GM21619 (cell line): ENCODE results near the gene EIF5.

Experiments
- ATAC-seq: cut with Tn5 transposase; IDR thresholded peaks from one replicate; pipeline ENCODE4 v1.9.1; 2021; ENCODE audit not compliant: unreplicated experiment

Gene EIF5

DNA sequence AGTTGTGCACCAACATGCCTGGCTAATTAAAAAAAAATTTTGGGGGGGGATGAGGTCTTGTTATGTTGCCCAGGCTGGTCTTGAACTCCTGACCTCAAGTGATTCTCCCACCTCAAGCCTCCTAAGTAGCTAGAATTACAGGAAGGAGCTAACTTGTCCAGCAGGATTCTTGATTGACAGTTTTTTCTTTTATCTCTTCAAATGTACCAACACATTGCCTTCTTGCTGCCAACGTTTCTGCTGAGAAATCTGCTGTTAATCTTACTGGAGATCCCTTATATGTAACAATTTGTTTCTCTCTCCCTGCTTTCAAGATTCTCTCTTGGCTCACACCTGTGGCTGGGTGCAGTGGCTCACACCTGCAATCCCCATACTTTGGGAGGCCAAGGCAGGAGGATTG lies 28.7 kb downstream of the EIF5 start:
- no peak for ATAC-seq

DNA sequence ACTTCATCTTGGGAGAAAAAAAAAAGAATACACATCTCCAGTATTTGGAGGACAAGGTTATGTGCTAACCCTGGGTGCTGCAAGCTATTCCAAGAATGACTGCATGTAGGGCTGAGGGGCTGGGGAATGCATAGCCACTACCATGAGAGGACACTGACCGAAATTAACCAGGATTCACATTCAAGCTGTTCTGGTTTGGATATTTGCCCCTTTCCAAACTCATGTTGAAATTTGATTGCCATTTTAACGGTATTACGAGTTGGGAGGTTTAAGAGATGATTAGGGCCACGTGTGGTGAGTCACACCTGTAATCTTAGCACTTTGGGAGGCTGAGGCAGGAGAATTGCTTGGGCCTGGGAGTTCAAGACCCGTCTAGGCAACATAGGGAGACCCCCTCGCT lies 32.7 kb downstream of the EIF5 start:
- ATAC-seq = no peak

DNA sequence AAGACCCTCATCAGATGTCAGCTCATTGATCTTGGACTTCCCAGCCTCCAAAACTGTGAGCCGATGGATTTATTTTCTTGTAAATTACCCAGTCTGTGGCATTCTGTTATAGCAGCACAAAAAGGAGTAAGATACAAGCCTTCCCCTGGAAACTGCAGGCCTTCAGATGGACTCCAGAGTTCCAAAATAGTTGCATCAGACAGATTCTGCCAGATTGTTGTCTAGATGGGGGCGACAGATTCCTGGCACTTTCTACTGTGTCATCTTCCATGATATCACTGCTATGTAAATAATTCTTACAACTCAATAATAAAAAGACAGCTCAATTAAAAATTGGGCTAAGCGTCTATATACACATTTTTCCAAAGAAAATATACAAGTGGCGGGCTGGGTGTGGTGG lies 34.0 kb downstream of the EIF5 start:
- no peak for ATAC-seq

DNA sequence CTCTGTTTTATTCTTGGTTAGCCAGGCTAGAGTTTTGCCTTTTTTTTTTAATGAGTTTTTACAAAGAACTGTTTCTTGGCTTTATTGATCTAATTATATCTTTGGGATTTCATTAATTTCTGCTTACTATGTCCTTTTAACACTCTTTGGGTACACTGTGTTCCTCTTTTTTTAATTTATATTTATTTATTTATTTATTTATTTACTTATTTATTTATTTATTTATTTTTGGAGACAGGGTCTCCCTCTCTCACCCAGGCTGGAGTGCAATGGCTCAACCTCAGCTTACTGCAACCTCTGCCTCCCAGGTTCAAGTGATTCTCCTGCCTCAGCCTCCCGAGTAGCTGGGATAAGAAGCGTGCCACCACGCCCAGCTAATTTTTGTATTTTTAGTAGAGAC lies 36.0 kb downstream of the EIF5 start:
- ATAC-seq = no peak

DNA sequence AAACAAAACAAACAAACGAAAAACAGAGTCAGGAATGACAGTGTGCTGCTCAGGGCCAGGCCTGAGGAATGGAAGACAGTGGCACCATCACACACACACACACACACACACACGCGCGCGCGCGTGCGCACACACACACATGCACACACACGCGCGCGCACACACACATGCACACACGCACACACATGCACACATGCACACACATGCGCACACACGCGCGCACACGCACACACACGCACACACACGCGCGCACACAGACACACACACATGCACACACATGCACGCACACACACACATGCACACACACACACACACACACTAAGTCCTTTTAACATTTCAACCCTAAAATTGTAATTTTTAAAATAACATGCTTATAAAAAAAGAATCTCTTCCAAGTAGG lies 38.0 kb downstream of the EIF5 start:
- ATAC-seq = no peak

DNA sequence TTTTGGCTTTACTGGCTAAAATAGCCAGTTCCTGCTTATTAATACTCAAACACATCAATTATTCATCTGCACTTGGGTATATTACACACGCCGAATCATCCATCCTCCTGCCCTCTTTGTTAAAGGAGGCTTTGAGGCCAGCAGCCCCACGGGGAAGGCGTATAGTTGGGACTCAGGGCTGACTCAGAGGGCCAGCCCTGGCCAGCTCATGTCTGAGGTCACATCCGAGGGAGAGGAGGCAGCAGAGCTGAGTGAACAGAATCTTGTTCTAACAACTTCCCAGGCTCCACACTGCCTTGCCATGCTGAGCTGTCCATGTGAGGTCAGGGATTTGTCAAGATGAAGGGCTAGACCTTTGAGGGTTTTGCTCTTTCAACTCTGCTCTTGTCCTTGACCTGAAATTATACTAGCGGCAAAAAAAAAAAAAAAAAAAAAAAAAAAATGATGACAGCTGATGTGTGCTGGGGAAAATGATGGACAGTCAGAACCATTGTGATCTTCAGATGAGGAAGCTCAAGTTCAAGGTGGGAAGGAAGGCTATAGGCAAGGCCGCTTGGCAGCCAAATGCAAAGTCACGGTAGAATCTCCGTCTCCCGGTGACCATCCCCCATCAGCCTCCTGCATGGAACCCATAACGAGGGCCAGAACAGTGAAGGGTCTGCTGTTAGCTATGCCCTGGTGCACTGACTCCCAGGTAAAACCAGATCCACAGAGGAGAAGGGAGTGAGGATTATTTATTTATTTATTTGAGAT lies 38.7 kb downstream of the EIF5 start:
- no peak for ATAC-seq

DNA sequence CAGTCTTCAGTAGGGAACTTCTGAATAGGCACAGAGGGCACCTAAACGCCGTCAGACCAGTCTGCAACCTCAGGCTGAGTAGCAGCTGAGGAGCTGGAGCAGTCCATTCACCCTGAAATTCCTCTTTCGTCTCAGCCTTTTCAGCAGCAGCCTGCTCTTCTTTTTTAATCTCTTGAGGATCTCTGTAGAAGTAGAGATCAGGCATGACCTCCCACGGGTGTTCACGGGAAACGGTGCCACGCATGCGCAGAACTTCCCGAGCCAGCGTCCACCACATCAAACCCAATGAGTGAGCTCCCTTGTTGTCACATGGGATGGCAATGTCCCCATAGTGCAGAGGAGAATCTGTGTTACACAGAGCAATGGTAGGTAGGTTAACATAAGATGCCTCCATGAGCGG lies 40.1 kb downstream of the EIF5 start:
- no peak for ATAC-seq

DNA sequence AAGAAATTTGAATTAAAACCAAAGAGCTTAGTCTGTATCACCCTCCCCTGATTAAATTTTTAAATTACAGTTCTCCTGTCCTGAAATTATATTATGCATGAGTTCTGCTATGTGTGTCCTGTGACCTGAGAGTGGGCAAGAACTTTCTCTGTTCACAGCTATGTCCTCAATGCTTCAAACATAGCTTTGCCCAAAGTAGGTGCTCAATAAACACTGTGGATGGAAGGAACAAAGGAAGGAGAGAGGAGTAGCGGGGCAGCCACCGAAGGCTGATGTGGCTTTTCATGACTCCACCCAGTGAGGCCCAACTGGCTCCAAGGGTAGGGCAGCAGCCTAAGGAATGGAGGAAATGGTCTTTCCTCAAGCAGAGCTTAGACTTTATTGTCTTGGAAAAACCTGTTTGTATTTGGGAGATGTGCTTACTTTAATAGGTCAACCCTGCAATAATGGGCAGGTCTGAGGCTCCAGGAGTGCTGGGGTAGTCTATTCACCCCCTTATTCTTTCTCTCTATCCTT lies 43.5 kb downstream of the EIF5 start:
- ATAC-seq = no peak

DNA sequence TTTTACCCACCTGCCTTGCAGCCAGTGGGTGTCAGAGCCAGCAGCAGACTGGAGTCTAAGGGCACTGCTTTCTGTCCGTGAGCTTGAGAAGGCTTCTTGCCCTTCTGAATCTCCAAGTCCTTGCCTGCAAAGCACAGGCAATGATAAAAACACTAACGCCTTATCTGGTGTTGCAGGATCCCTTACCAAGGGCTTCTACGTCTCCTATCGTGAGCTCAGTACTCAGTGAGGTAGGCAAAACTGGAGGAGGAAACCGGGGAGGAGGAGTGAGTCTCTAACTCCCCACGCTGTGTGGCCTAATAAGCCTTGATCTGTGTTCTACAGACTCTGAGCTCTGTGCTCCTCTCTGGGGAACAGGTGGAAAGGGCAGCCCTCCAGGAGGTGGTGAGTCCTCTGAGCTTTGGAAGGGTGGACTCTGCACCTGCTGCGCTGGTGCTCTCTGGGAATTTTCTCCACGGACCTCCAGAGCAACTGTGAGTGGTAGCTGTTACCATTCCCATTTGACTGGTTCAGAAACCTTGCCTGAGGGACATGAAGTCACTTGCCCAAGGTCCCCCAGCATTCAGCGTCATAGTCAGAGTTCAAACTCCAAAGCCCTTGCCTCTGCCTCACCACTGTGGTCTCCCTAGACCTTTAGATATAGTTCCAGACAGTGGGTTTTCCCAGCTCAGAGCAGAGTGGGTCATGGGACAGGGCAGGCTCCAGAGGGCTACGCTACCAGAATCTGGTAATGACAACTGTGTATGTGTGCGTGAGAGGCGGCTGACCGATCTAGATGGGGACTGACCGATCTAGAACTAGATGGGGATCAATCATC lies 44.2 kb downstream of the EIF5 start:
- ATAC-seq = no peak

DNA sequence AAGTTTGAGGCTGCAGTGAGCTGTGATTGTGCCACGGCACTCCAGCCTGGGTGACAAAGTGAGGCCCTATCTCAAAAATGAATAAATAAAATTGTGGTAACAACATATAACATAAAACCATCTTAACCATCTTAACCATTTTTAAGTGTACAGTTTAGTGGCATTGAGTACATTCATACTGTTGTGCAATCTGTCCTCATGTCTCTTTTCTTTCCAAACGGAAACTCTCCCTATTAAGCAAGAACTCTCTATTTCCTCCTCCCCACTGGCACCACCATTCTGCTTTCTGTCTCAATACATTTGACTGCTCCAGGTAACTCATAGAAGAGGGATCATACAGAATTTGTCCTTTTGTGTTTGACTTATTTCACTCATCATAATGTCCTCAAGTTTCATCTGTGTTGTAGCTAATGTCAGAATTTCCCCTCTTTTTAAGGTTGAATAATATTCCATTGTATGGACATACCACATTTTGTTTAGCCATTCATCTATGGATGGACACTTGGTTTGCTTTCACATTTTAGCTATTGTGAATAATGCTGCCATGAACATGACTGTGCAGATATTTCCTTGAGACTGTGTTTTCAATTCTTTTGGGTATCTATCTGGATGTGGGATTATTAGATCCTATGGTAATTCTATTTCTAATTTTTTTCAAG lies 46.8 kb downstream of the EIF5 start:
- no peak for ATAC-seq

DNA sequence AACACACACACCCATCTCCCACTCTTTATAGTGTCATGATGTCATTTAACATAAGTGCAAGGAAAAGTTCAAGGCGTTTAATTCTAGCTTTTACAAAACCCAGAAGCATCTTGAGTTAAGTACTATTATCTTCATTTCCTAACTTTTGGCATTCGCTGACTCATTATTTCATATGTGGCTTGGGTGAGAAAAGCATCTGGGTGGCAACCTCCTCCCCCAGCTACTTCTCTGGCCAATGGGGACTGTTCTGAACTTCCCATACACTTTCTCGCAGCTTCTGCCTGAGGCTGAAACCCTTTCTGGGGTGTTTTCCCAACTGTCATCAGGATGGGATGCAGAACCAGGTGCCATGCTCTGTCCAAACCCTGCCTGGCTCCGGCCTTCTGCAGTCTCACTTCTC lies 48.3 kb downstream of the EIF5 start:
- no peak for ATAC-seq

DNA sequence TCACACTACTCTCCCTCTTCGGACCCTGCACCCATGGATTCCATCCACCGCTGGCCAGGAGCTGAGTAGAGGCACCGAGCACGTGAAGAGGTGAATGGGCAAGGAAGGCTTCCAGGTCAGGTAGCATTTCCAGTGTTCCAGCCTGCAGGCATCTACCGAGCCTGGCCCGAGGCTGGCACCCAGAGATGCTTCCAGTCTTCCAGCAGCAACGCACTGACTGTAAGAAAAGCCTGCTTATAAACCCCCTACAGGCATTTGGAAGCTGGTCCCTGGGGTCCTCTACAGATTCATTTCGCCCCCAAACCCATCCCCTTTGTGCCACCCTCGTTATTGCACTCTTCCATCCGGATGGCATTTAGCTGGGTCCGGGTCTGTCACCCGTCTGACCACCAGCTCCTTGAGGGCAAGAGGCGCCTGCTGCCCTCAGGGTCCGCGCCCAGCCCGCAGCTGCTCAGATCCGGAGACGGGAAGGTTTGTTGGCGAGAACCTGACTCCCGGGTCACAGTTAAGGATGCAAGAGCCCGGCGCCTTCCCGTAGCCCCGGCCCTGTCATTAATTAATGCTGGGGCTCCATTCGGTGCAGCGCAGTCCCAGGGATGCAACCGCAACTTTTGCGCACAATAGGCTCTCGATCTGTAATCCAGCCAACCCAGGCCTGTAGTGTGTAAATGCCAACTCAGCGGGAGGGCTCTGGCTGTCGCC lies 50.6 kb downstream of the EIF5 start:
- peak; percentile 14 for ATAC-seq

DNA sequence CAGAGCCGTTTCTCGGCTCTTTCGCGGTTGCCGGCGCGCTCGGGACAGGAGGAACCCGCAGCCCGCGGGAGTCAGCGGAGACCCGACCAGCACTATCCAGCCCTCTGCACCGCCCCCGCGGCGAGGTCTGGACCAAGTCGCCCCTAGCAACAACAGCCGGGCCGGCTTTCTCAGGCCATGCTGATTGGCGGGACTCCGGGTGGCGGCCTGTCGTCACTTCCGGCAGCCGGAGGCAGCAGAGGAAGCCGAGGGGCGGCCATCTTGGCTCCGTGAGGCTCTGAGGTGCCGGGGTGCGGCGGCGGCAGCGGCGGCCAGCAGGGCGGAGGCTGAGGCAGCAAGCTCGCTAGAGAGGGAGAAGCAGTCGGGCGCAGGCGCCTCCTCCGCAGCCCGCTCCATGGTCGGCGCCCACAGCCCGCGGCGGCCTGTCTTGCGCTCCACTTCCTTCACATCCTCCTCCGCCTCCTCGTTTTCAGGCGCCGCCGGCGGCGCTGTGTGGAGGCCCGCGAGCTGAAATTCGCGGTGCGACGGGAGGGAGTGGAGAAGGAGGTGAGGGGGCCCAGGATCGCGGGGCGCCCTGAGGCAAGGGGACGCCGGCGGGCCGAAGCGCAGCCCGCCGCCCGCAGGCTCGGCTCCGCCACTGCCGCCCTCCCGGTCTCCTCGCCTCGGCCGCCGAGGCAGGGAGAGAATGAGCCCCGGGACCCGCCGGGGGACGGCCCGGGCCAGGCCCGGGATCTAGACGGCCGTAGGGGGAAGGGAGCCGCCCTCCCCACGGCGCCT lies 51.3 kb downstream of the EIF5 start, which contains the start of gene MARK3:
MARK3 (plus strand) TSS at position 264 of the 777 bp plus-strand sequence. CDS start 615 bp downstream, outside the sequence.
- ATAC-seq = peak; percentile 94

DNA sequence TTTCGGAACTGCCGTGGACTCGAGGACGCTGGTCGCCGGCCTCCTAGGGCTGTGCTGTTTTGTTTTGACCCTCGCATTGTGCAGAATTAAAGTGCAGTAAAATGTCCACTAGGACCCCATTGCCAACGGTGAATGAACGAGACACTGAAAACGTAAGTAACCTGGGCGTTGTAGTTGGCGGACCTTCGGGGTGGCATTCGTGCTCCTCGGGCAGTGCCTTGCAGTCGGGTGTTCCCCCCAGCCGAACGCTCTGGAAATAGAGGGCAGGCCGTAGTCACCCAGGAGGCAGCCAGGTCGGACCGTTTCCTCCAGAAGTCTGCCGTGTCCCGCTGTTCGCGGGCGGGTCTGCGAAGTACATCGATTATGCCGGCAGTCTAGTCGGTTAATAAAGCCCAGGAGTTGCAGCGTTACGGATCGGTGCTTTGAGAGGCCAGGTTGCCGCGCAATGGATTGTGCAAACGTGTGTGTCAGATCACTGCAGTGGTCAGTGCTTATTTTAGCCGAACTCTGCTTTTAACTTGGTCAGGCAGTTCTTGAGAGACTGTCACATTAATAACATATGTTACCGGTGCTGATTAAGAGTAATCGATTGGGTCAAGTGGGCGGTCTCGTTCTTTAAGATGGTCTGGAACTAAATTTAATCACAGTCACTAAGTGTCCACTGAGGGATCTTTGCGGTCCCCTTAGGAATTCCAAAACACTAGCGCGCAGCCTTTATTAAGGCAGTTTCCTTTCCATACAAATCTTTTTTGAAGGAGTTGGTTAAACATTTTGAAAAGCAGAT lies 52.1 kb downstream of the EIF5 start:
- ATAC-seq = peak; percentile 6

DNA sequence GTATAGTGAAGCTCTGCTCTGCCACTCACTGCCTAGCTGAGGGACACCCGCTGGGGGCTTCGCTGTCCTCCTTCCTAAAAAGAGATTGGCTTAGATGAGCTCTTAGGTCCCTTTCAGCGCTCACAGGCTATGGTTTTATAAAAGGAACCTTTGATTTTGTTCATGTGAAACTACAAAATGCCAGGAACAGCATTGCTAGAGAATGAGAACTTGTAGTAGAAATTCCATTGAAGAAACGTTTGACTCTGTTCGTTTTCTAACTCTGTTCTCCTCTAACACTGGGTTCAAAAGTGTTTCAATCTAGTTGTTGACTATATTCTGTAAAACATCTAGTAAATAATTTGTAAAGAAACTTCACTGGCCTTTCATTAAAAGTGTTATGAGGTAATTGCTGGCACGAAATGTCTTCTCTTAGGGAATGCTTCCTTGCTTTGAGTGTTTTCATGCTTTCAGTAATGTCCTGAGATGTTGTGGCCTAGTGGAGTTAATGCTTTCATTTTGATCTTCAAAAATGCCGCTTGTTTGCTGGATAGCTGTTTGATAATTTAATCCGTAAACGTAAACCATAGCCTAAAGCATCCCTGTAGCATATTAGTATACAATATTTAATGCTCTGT lies 52.8 kb downstream of the EIF5 start:
- ATAC-seq = no peak

DNA sequence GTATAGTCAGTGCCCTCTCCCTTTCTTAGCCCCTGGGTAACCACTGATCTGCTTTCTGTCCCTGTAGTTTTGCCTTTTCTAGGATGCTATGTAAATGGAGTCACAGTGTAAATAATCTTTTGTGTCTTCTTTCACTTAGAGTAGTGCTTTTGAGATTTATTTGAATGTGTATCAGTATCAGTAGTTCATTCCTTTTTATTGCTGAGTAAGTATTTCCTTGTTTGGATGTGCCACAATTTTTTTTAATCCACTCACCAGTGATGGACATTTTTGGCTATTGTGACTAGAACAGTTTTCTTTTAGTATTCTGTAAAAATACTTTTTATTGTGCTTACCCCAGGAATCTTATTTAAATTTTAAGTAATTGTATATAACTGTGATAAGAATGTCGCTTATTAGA lies 54.6 kb downstream of the EIF5 start:
- no peak for ATAC-seq

DNA sequence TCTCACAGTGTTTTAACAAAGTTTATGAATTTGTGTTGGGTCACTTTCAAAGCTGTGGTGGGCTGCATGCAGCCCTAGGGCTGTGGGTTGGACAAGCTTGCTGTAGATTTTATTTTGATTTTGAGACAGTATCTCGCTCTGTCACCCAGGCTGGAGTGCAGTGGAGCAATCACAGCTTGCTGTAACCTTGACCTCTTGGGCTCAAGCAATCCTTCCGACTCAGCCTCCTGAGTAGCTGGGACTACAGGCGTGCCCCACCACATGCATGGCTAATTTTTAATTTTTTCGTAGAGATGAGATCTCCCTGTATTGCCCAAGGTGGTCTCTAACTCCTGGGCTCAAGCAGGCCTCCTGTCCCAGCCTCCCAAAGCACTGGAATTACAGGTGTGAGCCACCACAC lies 56.6 kb downstream of the EIF5 start:
- no peak for ATAC-seq

DNA sequence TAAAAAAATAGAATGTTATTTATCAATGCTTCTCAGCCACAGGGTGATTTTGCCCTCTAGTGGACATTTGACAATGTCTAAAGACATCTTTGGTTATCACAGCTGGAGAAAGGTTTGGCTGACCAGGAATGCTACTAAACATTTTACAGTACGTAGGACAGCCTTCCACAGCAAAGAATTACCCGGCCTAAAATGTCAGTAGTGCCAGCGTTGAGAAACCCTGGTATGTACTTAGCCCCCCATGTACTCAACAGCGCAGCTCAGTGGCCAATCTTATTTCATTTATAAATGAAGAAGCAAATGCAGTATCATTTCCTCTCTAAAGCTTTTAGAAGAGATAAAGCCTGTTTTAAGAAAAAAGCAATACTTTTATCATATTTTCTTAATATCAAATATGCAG lies 57.0 kb downstream of the EIF5 start:
- no peak for ATAC-seq

DNA sequence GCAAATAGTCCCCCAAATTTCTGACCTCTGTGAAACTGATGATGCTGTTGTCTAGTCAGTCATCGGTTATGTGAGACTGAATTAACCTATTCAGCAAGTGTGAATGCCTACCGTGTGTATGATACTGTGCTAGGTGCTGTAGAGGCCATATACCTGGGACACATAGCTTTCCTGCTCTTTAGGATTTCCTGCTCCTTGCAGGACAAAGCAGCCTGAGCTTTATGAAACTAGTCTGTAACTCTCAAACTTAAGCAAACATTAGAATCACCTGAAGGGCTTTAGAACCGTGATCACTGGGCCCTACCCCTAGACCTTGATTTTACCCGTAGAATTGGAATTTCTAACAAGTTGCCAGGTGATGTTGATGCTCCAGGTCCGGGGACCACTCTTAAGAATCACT lies 58.1 kb downstream of the EIF5 start:
- ATAC-seq = no peak
